HAP-1 (cell line): ENCODE results near the gene TPCN1.

Source experiments
- DNase-seq, 2 experiments: peaks; one replicate each; pipeline ENCODE4 v3.0.0-alpha.2; 2016 to 2020; ENCODE audit warnings: low spot score in 2 of 2
- H3K27me3 ChIP-seq: fragments of 250-450 bp; sonication (Bioruptor Pico); 2 replicates; pipeline ENCODE4 v1.5.1; 2020; ENCODE audit warnings: low read depth, mild to moderate bottlenecking, moderate library complexity
- H3K36me3 ChIP-seq: fragments of 250-450 bp; sonication (Bioruptor Pico); replicated peaks from 2 replicates; pipeline ENCODE4 v1.5.1; 2020; ENCODE audit warnings: mild to moderate bottlenecking
- H3K4me1 ChIP-seq: fragments of 250-450 bp; sonication (Bioruptor Pico); 2 replicates; pipeline ENCODE4 v1.5.1; 2020; ENCODE audit warnings: mild to moderate bottlenecking
- H3K4me3 ChIP-seq: fragments of 250-450 bp; sonication (Bioruptor Pico); 2 replicates; pipeline ENCODE4 v1.5.1; 2020; ENCODE audit warnings: mild to moderate bottlenecking, moderate library complexity
- H3K9me3 ChIP-seq: fragments of 250-450 bp; sonication (Bioruptor Pico); 2 replicates; pipeline ENCODE4 v1.5.1; 2020; ENCODE audit warnings: mild to moderate bottlenecking, moderate library complexity
- in situ Hi-C: fragments of 300-500 bp; cut with MboI; formaldehyde crosslinking; loops from 3 replicates; pipeline ENCODE4 v1.14.3; 2020; ENCODE audit warnings: low sequenced_read_pairs, inconsistent platforms, mixed read lengths

Gene TPCN1

DNA sequence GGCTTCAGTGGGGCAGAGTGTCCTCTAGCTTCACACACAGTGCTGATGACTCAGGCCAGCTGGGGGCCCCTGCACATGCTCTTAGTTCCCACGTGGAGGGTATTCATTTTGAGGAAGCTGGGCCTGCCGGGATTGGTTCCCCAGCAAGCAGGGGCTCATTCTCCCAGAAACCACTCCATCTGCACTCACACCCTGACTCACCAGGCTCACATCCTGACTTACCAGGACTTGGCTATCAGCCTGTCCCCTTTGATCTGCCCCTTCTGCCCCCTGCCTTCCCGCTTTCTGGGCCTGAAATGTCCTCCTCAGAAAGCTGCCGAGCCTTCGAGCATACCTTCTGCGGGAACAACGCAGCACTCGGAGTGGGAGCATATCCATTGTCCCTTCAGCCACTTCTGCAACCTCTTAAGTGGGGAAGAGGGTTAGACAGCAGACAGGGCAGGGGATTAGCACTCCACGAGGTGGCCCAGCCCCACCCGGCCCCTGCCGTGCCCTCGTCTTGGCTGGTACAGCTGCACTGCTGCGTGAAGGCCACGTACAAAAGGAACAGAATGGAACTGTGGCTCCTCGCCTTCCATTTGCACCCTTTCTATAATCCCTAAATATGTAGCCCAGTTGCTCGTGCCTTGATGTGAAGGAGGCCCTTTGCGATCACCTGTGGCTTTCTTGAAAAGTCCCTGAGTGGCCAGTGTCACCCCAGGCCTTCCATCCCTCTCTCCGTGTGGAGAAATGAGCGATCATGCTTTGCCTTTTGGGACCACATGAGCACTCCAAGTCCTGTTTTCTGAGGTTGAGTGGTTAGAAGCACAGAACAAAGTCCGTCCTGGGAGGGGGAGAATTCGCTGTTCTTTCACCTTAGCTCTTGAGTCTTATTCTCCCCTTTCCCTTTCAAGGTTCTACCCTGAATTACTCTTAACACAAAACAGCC is 26.1 kb downstream of the TPCN1 start:
- in situ Hi-C loops, result no loop called here
- no peak for DNase-seq
- no peaks in the 10 kb centered on the region for H3K4me1 ChIP-seq

DNA sequence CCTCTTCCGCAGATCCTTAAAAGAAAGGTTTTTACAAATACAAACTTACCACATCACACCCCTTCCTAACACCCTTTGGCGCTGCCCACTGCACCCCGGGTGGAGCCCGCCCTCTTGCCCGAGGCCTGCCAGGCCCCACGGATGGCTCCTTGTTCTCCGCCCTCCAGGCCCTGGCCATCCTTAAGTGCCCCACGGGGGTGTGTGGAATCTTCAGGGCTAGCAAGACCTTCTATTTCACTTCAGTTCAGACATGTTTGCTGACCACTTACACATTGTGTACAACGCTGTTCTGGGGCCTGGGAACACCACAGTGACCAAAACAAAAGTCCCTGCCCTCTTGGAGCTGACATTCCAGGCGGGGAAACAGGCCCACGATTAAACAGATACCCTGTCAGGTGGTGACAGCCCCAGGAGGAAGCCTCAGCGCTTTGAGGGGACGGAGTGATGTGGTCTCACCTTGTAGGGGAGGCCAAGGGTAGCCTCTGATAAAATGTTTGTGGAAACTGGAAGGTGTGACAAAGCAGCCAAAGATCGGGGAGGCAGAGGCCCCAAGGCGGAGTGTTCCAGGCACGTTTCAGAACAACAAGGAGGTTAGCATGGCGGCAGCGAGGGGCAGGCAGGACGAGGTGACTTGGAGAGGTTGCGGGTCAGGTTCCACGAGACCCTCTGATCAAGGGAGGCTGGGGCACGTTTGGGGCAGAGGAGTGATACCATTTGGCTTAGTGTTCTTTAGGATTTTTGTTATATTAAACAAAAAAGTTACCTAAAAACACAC is 27.0 kb downstream of the TPCN1 start:
- no peak overlapping the region for H3K4me3 ChIP-seq
- H3K27me3 ChIP-seq, result no peaks in the 10 kb centered on the region
- H3K4me1 ChIP-seq, result no peaks in the 10 kb centered on the region
- peaks cover 9% of the 10 kb centered on the region for H3K36me3 ChIP-seq
- DNase-seq, result no peak
- H3K9me3 ChIP-seq, result no peaks in the 10 kb centered on the region
- in situ Hi-C loops, result no loop called here

More for the DNA sequence above, 26.1 kb downstream of the TPCN1 start:
- Histone ChIP-seq H3K36me3 (peaks cover 14% of the 10 kb centered on the region), H3K9me3 (no peaks in the 10 kb centered on the region), H3K27me3 (no peaks in the 10 kb centered on the region), H3K4me3 (no peak overlapping the region)

DNA sequence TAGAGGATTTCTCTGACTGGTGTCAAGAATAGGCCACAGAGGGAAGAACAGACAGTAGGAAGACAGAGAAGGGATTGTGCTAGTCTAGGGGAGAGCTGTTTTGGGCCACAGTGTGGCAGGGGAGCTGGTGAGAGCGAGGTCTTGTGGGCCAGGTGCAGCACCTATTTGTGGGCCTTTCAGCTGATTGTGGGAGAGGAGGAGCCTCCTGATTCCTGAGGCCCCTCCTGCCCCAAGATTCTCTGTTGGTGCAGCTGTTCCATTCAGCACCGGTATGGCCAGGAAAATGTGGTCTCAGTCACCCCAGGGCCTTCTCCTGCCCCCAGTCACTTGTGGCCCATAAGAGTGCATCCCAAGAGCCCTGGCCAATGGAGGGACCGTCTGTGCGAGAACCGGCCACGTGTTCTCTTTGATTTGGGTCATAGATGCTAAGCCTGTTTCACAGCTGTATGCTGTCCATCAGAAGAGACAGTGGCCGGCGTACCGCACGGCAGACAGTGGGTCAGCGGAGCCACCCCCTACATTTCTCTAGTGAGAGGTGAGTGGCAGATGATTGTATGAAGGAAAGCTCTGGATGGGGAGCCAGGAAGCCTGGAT is 27.7 kb downstream of the TPCN1 start:
- in situ Hi-C loops, result no loop called here
- Histone ChIP-seq H3K4me1 (no peaks in the 10 kb centered on the region), H3K9me3 (no peaks in the 10 kb centered on the region), H3K36me3 (peaks cover 9% of the 10 kb centered on the region), H3K27me3 (no peaks in the 10 kb centered on the region), H3K4me3 (no peak overlapping the region)
- no peak for DNase-seq

DNA sequence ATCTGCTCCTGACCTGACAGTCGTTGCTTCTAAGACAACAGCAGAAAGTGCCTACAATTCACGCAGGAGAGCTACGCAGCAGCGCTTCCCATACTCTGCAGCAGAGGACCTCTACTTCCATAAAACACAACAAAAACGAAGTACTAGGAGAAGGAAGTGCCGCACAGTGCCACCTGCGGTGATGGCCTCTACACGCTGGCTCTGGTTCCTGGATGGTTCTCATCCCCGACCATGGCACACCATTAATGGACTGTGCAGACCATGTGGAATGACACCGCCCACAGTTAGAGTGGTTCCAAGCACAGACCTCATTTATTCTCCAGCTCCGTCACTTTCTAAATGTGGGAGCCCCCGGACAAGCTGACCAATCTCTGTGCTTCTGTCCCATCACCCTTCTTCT is 28.3 kb downstream of the TPCN1 start:
- DNase-seq, result no peak
- Histone ChIP-seq H3K4me3 (no peak overlapping the region), H3K4me1 (no peaks in the 10 kb centered on the region), H3K9me3 (no peaks in the 10 kb centered on the region), H3K36me3 (peaks cover 8% of the 10 kb centered on the region), H3K27me3 (no peaks in the 10 kb centered on the region)
- in situ Hi-C loops, result no loop called here

DNA sequence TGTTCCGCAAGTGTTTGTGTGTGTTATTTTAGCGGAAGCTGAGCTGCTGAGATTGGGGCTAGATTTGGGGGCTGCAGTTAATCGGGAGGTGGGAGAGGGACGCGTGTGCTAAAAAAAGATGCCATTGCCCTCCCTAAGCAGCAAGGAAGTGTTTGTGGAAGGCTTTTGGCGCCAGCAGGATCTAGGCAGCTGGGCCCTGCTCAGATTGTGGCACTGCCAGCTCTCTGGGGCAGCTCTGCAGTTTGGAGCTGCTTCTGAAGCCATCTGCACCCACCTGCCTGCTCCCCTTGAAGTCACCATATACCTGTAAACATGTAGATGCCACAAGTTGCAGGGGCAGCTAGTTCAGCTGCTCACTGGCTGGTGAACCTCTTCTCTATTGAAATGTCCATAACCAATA is 28.8 kb downstream of the TPCN1 start:
- DNase-seq, result no peak
- no peaks in the 10 kb centered on the region for H3K4me1 ChIP-seq

DNA sequence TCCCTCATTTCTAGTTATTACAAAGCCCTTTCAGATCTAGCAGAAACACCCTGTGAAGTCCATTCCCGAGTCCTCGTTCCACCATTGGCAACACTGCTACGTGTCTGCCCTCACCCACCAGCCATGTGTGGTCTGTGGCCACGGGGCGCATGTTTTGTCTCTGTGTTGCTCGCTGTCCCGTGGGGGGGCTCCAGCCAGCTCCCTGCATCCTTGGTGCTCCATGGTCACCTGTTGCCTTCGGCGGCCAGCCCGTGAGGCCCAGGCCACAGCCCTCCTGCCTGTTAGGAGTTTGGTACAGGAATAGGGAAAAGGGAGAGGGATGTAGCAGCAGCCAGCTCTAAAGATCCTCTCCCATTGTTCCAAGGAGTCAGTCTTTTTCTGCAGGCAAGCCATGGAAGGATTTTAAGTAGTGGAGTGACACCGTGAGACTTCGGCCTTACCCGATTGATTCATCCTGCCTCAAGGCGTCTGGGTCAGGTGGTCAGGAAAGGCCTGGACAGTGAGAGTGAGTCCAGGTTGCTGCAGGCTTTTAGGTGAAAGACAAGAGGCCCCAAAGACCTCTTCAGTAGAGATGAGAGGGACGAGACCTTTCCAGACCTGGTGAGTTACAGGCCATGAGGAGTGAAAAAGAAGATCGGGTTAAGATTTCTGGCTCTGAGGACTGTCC is 30.3 kb downstream of the TPCN1 start:
- Histone ChIP-seq H3K36me3 (peaks cover 5% of the 10 kb centered on the region), H3K27me3 (no peaks in the 10 kb centered on the region), H3K9me3 (no peaks in the 10 kb centered on the region), H3K4me3 (no peak overlapping the region), H3K4me1 (no peaks in the 10 kb centered on the region)
- in situ Hi-C loops, result no loop called here
- no peak for DNase-seq

More for the DNA sequence above, 28.8 kb downstream of the TPCN1 start:
- in situ Hi-C loops, result no loop called here
- peaks cover 5% of the 10 kb centered on the region for H3K36me3 ChIP-seq
- H3K9me3 ChIP-seq, result no peaks in the 10 kb centered on the region
- no peak overlapping the region for H3K4me3 ChIP-seq
- no peaks in the 10 kb centered on the region for H3K27me3 ChIP-seq

DNA sequence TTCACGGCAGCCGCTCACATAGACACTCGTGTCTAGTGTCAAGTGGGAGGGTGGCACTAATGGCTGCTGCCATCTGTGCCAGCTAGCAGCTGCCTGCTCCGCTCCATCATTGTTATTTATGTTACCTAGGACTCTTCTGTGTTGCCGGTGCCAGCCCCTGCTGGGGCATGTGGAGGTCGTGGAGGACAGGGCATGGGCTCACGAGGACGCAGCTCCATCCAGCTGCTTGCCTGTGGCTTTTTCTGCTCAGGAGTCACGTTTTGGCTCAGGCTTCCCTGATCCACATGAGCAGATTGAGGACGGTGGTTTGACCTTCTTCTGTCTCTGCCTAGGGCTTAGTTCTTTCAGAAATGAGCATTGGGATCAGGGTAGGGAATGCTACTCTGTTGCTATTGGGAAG is 31.2 kb downstream of the TPCN1 start:
- Histone ChIP-seq H3K9me3 (no peaks in the 10 kb centered on the region), H3K36me3 (no peaks in the 10 kb centered on the region), H3K27me3 (no peaks in the 10 kb centered on the region), H3K4me1 (no peaks in the 10 kb centered on the region), H3K4me3 (no peak overlapping the region)
- no peak for DNase-seq
- in situ Hi-C loops, result no loop called here

DNA sequence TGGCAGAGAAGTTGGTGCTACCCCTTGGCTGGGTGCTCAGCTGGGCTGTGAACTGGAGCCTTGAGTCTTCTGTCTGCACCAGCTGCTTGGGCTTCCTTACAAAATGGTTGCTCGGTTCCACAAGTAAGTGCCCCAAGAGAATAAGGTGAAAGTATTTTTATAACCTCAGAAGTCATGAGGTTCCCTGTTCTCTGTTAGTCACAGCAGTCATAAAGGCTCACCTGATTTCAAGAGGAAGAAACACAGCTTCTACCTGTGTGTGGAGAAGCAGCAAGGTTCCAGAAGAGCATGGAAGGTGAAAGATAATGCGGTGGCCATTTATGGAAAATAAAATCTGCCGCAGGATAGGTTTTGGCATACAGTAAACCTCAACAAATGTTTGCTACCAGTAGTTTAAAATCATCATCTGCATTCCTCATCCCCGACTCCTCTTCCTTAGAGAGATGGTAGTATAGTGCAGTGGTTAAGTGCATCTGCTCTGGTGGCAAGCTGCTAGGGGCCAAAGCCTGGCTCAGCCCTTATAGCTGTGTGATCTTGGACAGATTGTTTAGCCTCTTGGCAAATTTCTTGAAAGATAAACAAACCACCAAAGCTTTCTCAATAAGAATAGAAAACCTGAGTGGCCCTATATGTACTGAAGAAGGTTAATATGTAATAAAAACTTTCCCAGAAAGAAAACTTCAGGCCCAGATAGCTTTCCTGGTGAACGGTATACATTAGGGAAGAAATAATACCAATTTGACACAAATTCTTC is 32.4 kb downstream of the TPCN1 start:
- no peaks in the 10 kb centered on the region for H3K4me1 ChIP-seq
- H3K36me3 ChIP-seq, result no peaks in the 10 kb centered on the region
- H3K9me3 ChIP-seq, result no peaks in the 10 kb centered on the region
- no peaks in the 10 kb centered on the region for H3K27me3 ChIP-seq
- no peak overlapping the region for H3K4me3 ChIP-seq
- no peak for DNase-seq
- in situ Hi-C loops, result no loop called here

DNA sequence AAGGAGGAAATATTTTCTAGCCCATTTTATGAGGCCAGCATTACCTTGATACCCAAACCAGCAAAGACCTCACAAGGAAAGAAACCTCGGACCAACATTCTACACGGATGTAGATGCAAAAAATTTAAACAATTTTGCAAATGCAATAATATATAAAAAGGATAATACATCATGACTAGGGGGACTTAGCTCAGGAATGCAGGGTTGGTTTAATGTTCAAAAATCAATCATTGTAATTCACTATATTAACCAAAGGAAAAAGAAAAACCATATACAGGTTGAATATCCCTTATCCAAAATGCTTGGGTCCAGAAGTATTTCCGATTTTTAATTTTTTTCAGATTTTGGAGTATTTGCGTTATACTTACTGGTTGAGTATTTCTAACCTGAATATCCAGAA is 33.0 kb downstream of the TPCN1 start:
- Histone ChIP-seq H3K27me3 (no peaks in the 10 kb centered on the region), H3K36me3 (no peaks in the 10 kb centered on the region), H3K9me3 (no peaks in the 10 kb centered on the region), H3K4me1 (no peaks in the 10 kb centered on the region), H3K4me3 (no peak overlapping the region)
- no peak for DNase-seq
- in situ Hi-C loops, result no loop called here

DNA sequence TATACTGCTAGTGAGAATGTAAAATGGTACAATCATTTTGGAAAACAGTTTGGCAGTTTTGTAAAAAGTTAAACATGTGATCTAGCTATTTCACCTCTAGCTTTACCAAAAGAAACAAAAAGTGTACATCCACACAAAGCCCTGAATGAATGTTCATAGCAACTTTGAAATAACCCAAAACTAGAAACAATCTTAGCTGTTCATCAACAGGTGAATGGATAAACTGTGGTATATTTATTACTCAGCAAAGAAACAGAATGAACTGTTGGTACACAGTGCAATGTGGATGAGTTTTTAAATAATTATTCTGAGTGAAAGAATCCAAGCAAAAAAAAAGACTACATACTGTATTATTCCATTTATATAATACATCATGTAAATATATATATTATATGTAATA is 36.3 kb downstream of the TPCN1 start:
- Histone ChIP-seq H3K9me3 (no peaks in the 10 kb centered on the region), H3K4me1 (no peaks in the 10 kb centered on the region; the same call in 1 of the 2 replicates), H3K36me3 (no peaks in the 10 kb centered on the region), H3K27me3 (no peaks in the 10 kb centered on the region), H3K4me3 (no peak overlapping the region)
- in situ Hi-C loops, result no loop called here
- no peak for DNase-seq

DNA sequence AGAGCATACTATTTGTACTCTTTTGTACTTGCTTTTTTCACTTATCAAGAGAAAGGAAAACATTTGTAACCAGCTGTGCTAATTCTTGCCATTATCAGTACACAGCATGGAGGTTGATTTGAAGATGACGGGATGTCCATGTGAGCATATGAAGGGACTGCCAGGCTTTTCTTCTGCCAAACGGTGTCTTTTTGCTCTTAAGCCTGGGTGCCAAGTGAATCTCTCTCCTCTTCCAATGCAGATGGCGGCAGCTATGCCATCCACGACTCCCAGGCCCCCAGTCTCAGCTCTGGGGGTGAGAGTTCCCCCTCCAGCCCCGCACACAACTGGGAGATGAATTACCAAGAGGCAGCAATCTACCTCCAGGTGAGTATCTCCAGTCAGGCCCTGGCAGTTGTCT is 38.9 kb downstream of the TPCN1 start:
- no peak for DNase-seq
- Histone ChIP-seq H3K36me3 (no peaks in the 10 kb centered on the region; the same call in 1 of the 2 replicates), H3K27me3 (no peaks in the 10 kb centered on the region), H3K9me3 (no peaks in the 10 kb centered on the region), H3K4me3 (no peak overlapping the region), H3K4me1 (no peaks in the 10 kb centered on the region; the same call in 1 of the 2 replicates)
- in situ Hi-C loops, result no loop called here

DNA sequence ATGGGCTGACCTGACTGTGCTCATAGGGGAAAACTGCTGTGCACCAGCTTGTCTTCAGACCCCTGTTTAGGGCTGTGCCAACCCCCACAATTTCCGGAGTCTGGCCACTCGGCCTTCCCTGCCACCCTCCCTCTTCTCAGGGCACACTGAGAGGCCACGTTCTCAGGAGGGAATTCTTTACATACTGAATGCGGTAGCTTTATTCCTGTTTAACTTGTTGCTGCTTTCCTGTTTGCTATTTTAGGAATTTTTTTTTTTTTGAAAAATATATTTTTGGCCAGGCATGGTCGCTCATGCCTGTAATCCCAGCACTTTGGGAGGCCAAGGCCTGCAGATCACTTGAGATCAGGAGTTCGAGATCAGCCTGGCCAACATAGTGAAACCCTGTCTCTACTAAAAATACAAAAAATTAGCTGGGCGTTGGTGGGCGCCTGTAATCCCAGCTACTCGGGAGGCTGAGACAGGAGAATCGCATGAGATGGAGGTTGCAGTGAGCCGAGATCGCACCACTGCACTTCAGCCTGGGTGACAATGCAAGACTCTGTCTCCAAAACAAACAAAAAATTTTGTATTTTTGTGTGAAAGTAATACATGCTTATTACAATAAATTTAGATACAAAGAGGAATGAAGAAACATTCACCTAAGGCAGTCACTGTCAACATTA is 39.5 kb downstream of the TPCN1 start:
- Histone ChIP-seq H3K4me1 (no peaks in the 10 kb centered on the region; the same call in 1 of the 2 replicates), H3K27me3 (no peaks in the 10 kb centered on the region), H3K9me3 (no peaks in the 10 kb centered on the region), H3K4me3 (no peak overlapping the region), H3K36me3 (no peaks in the 10 kb centered on the region; the same call in 1 of the 2 replicates)
- in situ Hi-C loops, result no loop called here
- no peak for DNase-seq
